Sigmoid colon (tissue), 4 donors: ENCODE data around the gene LIMS1.

Experiments used
- CTCF ChIP-seq, 4 experiments: fragments of 450-650 bp in 3 of 4; fragments of 200-600 bp in 1 of 4; IDR thresholded peaks; one replicate each; pipeline ENCODE4 v1.5.1; 2016 to 2019; ENCODE audit warnings: antibody characterized with exemption in 4 of 4, mild to moderate bottlenecking in 3 of 4, moderate library complexity in 2 of 4
- POLR2A ChIP-seq, 2 donors: fragments of 450-650 bp; IDR thresholded peaks; one replicate each; pipeline ENCODE4 v1.6.1; 2016; ENCODE audit warnings: antibody characterized with exemption in 2 of 2, mild to moderate bottlenecking in 2 of 2, moderate library complexity in 2 of 2
- POLR2AphosphoS5 ChIP-seq, 4 donors: sonication (generic); formaldehyde crosslinking; IDR thresholded peaks; one replicate each; pipeline ENCODE4 v1.6.1; 2017; ENCODE audit warnings: antibody characterized with exemption in 4 of 4

- TF ChIP-seq POLR2A (IDR thresholded peaks at IDR 0.05) (no peak), CTCF (IDR thresholded peaks at IDR 0.05) (no peak), POLR2AphosphoS5 (IDR thresholded peaks at IDR 0.05) (no peak)
Measured at GRCh38 chr2:108619925-108620620, 85.8 kb downstream of the LIMS1 start.
